ENCODE results near the gene ANGPTL7.

The ANGPTL7 gene

DNA sequence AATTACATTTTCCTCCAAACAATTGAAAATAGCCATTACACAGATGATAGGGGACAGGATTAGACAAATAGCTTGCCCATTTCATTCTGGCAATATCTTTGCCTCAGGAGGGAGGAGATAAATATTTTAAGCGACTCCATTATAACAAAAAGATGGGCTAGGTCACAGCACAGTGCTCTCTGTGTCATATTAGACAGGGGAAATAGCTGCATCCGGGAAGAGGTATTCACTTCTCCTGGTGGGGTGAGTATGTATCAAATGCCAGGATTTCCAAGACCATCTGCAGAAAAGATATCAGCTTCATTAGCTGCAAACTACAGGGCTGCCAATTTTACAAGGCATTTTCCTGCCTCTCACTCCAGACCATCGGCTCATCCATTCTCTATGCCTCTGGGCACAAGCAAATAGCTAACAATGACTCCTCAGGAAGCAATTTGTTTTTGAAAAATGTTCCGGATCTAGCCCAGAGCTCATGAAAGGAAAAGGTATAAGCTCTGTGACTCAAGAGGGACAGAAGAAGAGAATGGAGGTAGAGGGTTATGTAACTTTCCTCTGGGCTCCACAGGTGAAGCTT lies 41.9 kb upstream of the ANGPTL7 start:
- H3K4me3 ChIP-seq (replicated peaks; ENCODE audit: low read depth, low read length), result no peak overlapping the region
- TF ChIP-seq, protein P1, sequence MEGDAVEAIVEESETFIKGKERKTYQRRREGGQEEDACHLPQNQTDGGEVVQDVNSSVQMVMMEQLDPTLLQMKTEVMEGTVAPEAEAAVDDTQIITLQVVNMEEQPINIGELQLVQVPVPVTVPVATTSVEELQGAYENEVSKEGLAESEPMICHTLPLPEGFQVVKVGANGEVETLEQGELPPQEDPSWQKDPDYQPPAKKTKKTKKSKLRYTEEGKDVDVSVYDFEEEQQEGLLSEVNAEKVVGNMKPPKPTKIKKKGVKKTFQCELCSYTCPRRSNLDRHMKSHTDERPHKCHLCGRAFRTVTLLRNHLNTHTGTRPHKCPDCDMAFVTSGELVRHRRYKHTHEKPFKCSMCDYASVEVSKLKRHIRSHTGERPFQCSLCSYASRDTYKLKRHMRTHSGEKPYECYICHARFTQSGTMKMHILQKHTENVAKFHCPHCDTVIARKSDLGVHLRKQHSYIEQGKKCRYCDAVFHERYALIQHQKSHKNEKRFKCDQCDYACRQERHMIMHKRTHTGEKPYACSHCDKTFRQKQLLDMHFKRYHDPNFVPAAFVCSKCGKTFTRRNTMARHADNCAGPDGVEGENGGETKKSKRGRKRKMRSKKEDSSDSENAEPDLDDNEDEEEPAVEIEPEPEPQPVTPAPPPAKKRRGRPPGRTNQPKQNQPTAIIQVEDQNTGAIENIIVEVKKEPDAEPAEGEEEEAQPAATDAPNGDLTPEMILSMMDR (IDR thresholded peaks at IDR 0.05; ENCODE audit: low read depth, low read length, missing control alignments), result no peak
- no peak for DNase-seq (ENCODE audit: extremely low read depth, low read depth)

DNA sequence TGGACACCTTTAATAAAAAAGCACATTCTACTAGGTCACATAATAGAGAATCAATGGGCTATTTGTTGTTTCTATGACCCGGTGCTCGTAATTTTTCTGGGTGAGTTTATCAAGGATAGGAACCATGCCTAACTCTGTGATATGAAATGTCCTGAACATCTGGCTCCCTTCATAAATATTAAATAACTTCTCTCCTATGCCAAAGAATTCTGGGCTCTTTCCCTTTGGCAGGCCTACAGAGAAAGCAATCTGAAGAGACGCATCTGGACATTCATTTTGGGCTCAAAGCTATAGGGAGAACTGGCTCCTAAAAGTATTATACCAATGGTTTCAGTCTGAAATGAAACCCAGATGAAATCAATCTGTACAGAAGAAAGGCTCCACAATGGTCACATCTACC lies 38.8 kb upstream of the ANGPTL7 start:
- TF ChIP-seq, protein P1 (IDR thresholded peaks at IDR 0.05; ENCODE audit: low read depth, low read length, missing control alignments), result no peak
- no peak for DNase-seq (ENCODE audit: extremely low read depth, low read depth)
- no peak overlapping the region for H3K4me3 ChIP-seq (replicated peaks; ENCODE audit: low read depth, low read length)

DNA sequence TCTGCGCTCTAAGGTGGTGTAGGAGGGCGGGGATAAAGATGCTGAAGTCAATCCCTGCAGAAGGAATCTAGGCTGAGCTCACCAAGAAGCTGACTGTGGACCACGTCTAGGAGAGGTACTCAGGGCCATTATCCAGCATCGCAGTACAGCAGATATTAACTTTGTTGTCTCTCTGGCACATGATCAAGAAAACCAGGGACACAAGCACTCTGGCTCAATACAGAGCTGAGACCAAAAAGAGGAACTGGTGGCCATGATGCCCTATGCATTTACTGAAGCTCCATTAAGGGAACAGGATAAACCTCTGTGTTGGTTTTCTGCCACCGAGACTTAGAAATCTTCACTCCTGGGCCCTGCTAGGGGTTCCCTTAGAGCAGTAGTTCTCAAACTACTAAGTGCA lies 38.0 kb upstream of the ANGPTL7 start:
- DNase-seq (ENCODE audit: extremely low read depth, low read depth), result no peak
- H3K4me3 ChIP-seq (replicated peaks; ENCODE audit: low read depth, low read length), result no peak overlapping the region

DNA sequence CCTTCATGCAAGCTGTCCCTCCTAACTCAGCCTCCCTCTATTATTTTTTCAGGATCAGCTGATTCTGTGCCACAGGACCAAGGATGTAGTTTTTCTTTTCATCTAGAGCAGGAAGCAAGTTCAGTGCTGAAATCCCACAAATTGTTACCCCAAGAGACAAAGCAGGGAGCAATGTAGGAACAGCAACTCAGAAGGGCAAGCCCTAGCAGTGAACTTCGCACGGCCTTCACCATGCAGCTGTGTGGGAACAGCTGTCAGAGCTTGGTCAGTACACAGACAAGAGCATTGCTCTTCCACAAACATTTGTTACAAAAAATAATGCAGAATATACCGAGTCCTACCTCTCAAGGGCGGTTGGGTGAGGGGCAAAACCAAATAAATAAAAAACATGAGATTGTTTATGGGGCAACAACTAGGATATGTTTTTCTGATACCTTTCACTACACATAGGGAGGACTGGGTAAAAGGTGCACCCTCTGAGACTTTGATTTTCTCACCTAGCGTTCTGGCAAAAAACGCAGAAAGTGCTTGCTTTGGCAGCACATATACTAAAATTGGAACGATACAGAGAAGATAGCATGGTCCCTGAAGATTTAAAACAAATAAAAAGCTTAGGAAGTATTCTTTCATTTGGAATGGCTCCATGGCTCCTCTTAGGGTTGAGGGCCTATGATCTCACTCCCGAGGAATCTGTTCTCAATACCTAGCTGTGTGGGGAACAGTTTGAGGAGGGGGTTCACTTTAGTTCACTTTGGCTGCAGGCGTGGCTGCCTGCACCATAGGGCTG lies 37.1 kb upstream of the ANGPTL7 start:
- TF ChIP-seq, protein P1 (IDR thresholded peaks at IDR 0.05; ENCODE audit: low read depth, low read length, missing control alignments), result no peak
- no peak for DNase-seq (ENCODE audit: extremely low read depth, low read depth)
- no peak overlapping the region for H3K4me3 ChIP-seq (replicated peaks; ENCODE audit: low read depth, low read length)

More for the DNA sequence above, 38.0 kb upstream of the ANGPTL7 start:
- TF ChIP-seq, protein P1 (IDR thresholded peaks at IDR 0.05; ENCODE audit: low read depth, low read length, missing control alignments), result no peak

DNA sequence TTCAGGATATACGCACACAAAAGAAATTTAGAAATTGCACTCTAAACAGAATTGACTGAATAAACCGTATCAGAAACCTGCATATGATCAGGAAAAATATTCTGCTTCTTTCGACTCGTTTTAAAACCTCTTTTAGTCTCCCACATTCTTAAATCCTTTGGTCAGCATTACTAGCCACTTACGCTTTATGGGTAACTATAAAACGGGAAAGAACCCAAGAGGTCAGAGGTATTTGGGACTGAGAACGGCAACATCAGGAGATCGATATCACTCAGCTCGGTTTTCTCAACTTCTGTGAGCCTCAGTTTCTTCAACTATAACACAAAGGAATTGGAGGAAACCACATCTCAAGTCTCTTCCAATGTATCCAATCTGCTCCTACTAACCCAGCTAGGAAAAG lies 36.4 kb upstream of the ANGPTL7 start:
- TF ChIP-seq, protein P1 (IDR thresholded peaks at IDR 0.05; ENCODE audit: low read depth, low read length, missing control alignments), result no peak
- H3K4me3 ChIP-seq (replicated peaks; ENCODE audit: low read depth, low read length), result no peak overlapping the region
- no peak for DNase-seq (ENCODE audit: extremely low read depth, low read depth)

DNA sequence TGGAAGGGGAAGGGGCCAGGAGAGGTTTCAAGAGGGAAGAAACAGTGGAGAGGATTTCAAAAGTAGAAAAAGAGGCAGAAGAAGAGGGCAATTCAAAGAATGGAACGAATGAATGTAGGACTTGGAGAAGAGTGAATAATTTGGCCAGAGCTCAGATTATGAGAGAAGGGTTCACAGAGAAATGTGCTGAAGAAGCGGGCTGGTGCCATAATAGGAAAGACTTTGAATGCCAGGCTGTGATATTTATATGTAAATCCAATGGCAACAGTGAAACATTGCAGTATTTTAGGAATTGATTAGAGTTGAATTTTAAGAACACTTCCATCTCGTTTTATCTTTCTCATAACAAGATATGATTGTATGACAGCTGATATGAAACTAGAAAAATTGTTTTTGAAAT lies 36.0 kb upstream of the ANGPTL7 start:
- H3K4me3 ChIP-seq (replicated peaks; ENCODE audit: low read depth, low read length), result no peak overlapping the region
- TF ChIP-seq, protein P1 (IDR thresholded peaks at IDR 0.05; ENCODE audit: low read depth, low read length, missing control alignments), result no peak
- no peak for DNase-seq (ENCODE audit: extremely low read depth, low read depth)

All from HFF-Myc (cell line).